Raji (cell line): ENCODE results near the gene TMEM248.

ENCODE experiments used
- POLR2A ChIP-seq: IDR thresholded peaks from 2 replicates; pipeline ENCODE4 v1.6.1; 2011; ENCODE audit warnings: low read depth, low read length, control low read depth; ENCODE audit not compliant: insufficient read depth

Gene TMEM248

DNA sequence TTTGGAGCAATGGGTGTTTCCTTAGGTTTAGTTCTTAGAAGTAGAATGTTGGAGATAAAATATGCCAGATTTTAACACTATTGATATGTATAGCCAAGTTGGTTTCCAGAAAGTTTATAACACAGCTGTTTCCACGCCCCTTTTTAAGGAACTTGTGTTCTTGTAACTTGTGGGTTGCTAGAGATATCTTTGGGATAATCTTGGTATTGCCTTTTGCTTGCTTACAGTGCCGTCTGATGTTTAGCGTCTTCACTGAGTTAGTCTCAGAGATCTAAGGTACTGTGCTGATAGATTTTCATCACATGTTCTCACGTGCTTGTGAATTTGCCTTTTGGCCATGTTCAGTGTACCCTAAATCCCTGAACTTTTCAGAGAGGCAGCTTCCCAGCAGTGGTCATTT lies 12.4 kb downstream of the TMEM248 start:
- no peak for TF ChIP-seq POLR2A

DNA sequence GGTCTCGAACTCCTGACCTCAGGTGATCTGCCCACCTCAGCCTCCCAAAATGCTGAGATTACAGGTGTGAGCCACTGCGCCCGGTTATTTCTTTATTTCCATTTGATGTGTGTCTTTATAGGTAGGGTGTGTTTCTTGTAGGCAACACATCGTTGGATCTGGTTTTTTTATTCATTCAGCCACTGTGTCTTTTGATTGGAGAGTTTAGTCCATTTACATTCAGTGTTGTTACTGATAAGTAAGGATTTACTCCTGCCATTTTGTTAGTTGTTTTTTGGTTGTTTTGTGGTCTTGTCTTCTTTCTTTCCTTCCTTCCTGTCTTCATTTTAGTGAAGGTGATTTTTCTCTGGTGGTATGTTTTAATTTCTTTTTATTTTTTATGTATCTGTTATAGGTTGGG lies 16.9 kb downstream of the TMEM248 start:
- no peak for TF ChIP-seq POLR2A

DNA sequence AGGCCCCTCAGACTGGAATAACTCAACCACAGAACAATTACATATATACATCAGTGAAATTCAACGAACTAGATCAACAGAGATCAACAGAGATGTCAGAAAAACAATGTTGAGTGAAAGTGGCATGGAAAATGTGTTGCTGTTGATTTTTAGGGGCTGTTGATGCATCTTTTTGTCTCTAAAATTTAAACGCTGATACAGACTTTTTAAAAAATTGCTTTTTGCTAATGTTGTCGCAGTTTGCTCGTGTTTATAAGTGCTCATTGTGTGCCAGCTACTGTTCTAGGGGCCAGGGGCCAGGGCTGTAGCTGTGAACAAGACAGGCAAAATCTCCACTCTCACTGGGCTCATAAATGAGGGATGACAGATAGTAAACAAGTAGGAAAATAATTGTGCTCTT lies 18.3 kb downstream of the TMEM248 start:
- no peak for TF ChIP-seq POLR2A

DNA sequence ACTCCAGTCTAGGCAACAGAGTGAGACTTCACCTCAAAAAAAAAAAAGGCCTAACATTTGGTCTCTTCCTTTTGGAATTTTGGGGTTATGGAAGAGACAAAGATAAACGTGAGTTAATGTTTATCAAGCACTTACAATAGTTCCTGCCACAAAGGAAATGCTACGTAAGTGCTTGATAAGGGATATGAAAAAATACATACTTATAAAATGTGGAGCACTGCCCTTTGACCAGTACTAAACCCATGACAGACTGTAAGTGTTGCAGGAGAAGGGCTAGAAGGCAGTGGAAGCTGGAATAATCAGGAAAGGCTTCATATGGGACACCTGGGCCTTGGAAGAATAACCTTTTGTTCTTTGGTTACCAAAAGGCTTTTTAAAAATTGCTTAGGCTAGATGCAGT lies 25.5 kb downstream of the TMEM248 start:
- TF ChIP-seq POLR2A, result no peak

DNA sequence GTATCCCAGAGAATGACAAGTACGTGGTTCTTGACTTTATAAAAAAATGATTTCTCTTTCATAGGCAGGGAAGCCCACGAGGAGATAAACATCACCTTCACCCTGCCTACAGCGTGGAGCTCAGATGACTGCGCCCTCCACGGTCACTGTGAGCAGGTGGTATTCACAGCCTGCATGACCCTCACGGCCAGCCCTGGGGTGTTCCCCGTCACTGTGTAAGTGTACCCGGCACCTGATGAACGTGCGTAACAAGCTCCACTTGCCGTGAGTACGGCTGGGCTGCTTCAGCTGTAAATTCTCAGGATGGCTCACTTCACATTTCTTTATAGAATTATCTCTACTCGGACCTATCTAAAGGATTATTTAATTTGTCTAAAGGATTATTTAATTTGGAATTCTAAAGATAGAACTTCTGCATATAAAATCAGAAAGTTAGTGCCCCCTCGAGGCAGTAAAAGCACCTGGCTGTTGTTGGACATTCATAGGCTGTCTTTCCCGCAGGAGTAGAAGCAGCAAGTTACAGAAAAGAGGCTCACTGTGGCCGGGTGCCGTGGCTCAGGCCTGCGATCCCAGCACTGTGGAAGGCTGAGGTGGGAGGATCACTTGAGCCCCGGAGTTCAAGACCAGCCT lies 27.6 kb downstream of the TMEM248 start:
- no peak for TF ChIP-seq POLR2A

DNA sequence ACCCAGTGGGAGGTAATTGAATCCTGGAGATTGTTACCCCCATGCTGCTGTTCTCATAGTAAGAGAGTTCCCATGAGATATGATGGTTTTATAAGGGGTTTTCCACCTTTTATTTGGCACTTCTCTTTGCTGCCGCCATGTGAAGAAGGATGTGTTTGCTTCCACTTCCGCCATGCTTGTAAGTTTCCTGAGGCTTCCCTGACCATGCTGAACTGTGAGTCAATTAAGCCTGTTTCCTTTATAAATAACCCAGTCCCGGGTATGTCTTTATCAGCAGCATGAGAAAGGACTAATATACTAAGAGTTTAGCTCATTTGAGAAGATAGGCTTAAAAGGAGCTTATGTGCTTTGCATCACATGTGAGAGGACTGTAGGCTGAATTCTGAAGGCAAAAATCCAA lies 29.3 kb downstream of the TMEM248 start:
- TF ChIP-seq POLR2A, result no peak

DNA sequence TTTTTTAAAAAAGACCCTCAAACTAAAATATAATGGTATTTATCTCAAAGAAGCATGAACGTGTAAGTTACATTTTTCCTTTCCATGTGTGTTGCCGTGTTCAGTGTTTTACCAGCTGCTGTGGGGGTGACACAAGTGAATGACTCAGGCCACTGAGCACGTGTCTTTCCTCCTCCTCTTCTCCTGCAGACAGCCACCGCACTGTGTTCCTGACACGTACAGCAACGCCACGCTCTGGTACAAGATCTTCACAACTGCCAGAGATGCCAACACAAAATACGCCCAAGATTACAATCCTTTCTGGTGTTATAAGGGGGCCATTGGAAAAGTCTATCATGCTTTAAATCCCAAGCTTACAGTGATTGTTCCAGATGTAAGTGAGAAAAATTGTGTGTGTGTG lies 29.7 kb downstream of the TMEM248 start:
- TF ChIP-seq POLR2A, result no peak

DNA sequence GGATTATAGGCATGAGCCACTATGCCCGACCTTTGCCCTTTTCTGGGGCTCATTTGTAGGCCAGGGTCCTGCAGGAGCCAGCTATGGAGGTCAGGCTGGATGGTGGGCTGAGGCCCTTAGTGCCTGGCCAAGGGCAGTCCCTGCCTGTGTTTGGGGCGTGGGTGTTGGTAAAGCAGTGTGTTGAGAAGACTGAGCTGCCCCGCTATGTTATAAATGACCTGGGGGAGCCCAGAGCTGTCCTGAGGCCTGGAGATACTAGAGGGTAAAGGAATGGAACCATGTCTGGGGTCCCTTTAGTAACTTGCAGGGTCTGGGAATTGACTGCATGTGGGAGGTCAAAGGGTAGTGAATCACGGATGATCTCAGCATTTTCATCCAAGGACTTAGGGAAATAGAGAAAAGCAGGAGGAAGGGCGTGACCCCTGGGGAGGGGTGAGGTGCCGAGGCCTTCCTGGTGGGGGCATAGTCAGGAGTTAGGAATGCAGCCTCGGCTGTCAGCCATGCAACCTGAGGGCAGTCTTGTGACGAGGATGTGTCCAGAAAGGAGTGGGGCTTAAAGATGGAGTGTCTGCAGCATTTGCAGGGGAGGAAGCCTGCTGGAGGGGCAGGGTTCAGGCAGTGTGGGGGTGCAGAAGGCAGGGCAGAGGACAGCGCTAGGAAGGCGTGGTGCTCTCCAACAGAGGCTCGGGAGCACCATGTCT lies 31.5 kb downstream of the TMEM248 start:
- no peak for TF ChIP-seq POLR2A

DNA sequence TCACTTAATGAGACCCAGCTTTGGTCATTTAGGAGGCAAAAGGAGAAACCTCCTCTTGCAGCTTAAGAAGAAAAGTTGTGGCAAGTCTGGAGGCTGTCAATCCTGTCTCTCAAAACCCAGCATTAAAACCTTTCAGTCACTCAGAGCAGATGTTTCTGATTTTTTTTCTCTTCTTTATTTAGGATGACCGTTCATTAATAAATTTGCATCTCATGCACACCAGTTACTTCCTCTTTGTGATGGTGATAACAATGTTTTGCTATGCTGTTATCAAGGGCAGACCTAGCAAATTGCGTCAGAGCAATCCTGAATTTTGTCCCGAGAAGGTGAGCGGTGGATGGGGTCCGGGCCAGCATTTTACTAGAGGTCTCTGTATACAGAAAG lies 32.0 kb downstream of the TMEM248 start:
- no peak for TF ChIP-seq POLR2A

DNA sequence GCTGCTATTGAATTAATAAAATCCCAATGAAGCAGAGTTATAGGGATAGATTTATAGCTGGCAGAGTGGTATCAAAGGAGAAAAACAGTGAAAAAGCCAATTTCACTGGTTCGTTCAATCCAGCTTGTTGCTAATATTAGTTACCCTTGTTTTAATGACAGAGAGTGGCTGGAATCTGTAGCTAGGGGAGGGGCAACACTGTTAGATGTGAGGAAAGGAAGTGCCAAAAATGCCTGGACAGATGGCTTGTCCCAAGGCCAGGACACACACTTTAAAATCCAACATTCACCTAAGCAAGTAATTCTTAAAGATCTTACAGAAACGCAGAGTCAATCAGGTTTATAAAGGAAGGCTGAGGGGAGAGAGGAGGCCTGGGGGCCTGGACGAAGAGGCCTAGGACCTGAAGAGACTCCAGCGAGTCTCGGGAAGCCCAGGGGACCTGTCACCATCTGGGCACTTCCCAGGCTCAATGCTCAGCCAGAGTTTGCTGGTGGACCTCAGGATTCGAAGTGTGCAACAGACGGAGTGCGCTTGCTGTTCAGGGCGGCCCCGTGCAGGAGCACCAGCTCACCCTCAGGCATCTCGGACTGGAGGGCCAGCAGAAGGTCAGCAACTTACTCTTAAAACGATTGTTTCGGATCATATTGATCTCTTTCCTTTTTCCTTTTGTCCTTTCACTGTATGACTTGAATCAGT lies 36.7 kb downstream of the TMEM248 start:
- TF ChIP-seq POLR2A, result no peak

DNA sequence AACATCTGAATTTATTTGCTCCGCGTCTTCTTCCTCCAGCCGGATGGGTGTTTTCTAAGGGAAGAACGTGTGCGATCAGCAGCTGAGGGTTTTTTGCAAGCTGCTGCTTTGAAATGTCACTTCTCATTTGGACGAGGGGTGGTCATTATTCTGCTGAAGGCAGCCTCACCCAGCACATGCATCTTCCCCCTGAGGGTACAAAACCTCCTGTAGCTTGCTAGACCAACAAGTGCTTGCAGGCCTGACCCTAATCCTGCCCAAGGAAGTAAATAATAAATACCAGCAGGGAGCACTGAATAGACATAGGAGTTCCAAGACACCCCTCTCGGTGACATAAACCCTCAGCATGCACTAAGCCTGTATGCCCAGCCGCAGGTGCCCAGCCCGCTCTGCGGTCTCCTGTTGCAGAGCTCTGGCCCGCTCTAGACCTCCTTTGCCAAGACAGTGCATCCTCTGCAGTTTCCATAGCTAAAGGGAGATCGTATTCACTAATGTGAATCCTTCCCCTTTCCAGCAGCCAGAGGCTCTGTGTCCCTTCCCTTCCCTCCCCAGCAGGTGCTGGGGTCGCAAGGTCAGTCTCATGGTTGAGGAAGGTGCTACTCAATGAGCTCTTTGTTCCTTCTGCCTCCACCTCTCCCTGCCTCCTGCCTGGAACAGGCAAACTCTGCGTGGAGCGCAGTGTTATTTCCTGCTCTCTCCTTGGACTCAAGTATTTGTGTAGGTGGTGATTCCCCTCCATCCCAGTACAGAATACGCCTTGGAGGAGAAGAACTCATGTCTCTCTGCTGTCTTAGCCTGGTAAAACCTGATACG lies 37.7 kb downstream of the TMEM248 start:
- TF ChIP-seq POLR2A, result no peak

DNA sequence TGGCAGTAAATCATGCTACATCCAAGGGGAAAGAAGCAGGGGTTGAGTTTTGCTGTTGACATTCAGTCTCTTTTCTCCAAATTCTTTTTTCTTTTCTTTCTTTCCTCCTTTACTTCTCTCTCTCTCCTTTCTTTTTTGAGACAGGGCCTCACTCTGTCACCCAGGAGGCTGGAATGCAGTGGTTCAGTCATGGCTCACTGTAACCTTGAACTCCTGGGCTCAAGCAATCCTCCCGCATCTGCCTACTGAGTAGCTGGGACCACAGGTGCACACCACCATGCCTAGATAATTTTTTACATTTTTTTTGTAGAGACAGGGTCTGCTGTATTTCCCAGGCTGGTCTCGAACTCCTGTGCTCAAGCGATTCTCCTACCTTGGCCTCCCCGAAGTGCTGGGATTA lies 39.2 kb downstream of the TMEM248 start:
- no peak for TF ChIP-seq POLR2A

DNA sequence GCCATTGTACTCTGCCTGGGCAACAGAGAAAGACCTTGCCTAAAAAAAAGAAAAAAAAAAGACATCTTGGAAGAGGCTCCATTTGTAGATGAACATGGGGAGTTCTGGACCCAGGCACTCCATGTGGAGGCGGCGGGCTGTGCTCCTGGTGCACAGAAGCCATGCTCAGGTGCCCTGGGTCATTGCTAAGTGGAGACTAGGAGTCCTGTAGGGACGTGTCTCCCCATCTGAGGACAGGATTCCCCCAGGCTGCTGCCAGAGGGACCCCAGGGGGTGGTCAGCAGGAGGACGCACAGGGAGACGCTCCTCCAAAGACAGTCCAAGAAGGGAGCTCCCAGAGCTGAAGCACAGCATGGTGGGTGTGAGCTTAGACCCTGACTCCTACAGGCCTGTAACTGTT lies 40.1 kb downstream of the TMEM248 start:
- TF ChIP-seq POLR2A, result no peak

DNA sequence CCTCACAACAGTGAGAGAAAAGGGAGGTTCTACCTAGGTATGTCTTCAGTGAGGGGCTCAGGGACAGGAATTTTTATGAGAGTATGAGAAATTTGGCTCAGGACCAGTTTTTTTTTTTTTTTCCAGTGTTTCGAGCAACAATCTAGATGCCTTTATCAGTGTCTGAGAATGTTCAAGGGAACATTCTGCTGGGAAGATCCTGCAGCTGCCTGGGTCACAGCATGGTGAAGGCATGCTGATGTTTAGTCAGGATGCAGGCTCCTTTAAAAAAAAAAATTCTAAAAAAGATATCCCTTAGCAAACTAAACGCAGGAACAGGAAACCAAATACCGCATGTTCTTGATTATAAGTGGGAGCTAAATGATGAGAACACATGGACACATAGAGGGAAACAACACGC lies 43.4 kb downstream of the TMEM248 start:
- TF ChIP-seq POLR2A, result no peak

DNA sequence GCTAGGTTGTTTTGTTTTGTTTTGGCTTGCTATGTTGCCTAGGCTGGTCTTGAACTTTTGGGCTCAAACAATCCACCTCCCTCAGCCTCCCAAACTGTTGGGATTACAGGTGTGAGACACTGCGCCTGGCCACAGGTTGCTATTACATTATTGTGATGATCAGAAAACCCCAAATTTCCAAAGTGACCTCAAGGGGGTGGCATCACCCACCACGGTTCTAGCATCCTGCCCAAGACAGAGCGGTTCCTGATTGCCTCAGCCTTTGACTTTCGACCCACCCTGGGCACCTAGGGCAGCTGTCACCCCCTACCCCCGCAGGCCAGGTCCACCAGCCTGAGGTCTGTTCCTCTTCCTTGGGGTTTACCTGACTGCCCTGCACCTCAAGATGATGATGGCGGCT lies 46.0 kb downstream of the TMEM248 start:
- TF ChIP-seq POLR2A, result no peak
